Measurements from ENCODE around the gene SH3BGR. TPM values are rescaled to one million over a fixed set of nuclear protein-coding genes. Genes with fewer than 3 reads are reported as not detected.
A peak's percentile ranks its signal among the peaks of the same experiment; 100 is the strongest.

Gene SH3BGR
- total RNA-seq (2013; cell fraction: nucleolus; rRNA removed), result 0.64 and 1.1 TPM in 2 replicates
- total RNA-seq (2014; rRNA removed) (0.45 and 0.54 TPM in 2 replicates), total RNA-seq (2014; rRNA removed; fragmentation: Illumina TruSeq; extraction: Trizol) (0.97 and 1.6 TPM in 2 replicates), total RNA-seq (2021) (0.97 and 1.2 TPM in 2 replicates), polyA plus RNA-seq (2011; rRNA removed) (1.6 and 2.7 TPM in 2 replicates), polyA plus RNA-seq (2014; fragmentation: Illumina TruSeq; extraction: Trizol) (1.7 and 3.0 TPM in 2 replicates), polyA plus RNA-seq (2014; fragmentation: Nextera tagmentation; extraction: Ambion mirVana) (1 to 10 TPM; 1.0 to 1.7 TPM), polyA plus RNA-seq (2014; rRNA removed) (0.32 and 2.3 TPM in 2 replicates), polyA plus RNA-seq (2016; fragmentation: Nextera tagmentation; extraction: Ambion mirVana) (1 to 10 TPM; 3.5 TPM), polyA minus RNA-seq (2011; rRNA and poly(A)+ RNA removed) (0.62 TPM in 1 of 2 replicates, not detected in the other), Bru-seq, nascent RNA (percentile 46 among the genes with signal in this experiment), BruChase-seq, experiment 1, labeled RNA remaining after a 6-hour chase (percentile 40 among the genes with signal in this experiment), BruChase-seq, experiment 2, labeled RNA remaining after a 2-hour chase (percentile 41 among the genes with signal in this experiment)
- polyA plus RNA-seq (2011; ENCODE audit: low read depth), result 0.93 TPM
- 0.12 and 0.27 TPM in 2 replicates for polyA plus RNA-seq (2011; cell fraction: cytosol; rRNA removed)
- polyA plus RNA-seq (2011; cell fraction: nucleus; rRNA removed), result 1.4 TPM in 1 of 2 replicates, not detected in the other
- 1.5 and 1.7 TPM in 2 replicates for polyA plus RNA-seq (2012)
- polyA minus RNA-seq (2011; cell fraction: cytosol; rRNA and poly(A)+ RNA removed), result not detected in 2 replicates
- 0.77 TPM in 1 of 2 replicates, not detected in the other for polyA minus RNA-seq (2011; cell fraction: nucleus; rRNA and poly(A)+ RNA removed)
- long read RNA-seq, experiment 1, partial matches to known transcripts, result 1 of 2 reads
- long read RNA-seq, experiment 1, other reads (novel, unspliced or antisense), result 0 of 2 reads
- long read RNA-seq, experiment 2, partial matches to known transcripts, result 0 of 5 reads
- long read RNA-seq, experiment 2, other reads (novel, unspliced or antisense), result 1 of 5 reads

- no peak within 1 kb of the TSS for H3K4me2 ChIP-seq (ENCODE audit: control insufficient read depth, insufficient read depth)
- RAD21 ChIA-PET (ENCODE audit: unreplicated experiment), result no interaction called here
- BruUV-seq (replicated peaks), result no TSS peak
- no peak within 1 kb of the TSS for H3K27ac ChIP-seq (ENCODE audit: control insufficient read depth, insufficient read depth)
- H3K9ac ChIP-seq (ENCODE audit: control insufficient read depth, insufficient read depth, low read length), result no peak within 1 kb of the TSS
- in situ Hi-C loops (cut with MboI), result no loop called here
- TF ChIP-seq PBX3 (IDR thresholded peaks at IDR 0.05; ENCODE audit: insufficient replicate concordance, low read depth, low read length) (no peak), SMAD1 (IDR thresholded peaks at IDR 0.05; ENCODE audit: low read depth, partially characterized antibody) (no peak), E4F1 (IDR thresholded peaks at IDR 0.05; ENCODE audit: borderline replicate concordance, partially characterized antibody) (no peak), SP1 (IDR thresholded peaks at IDR 0.05; ENCODE audit: low read depth, low read length) (no peak), SMARCA5 (IDR thresholded peaks at IDR 0.05) (no peak), NKRF (conservative IDR thresholded peaks at IDR 0.05) (no peak)
- intact Hi-C loops (cut with micrococcal nuclease; ENCODE audit: unreplicated experiment), result no loop called here
- 70% methylated on average over 15 of the region's 15 CpGs for WGBS (ENCODE audit: insufficient coverage, insufficient replicate concordance, low lambda C conversion rate, missing lambda C conversion rate)
- SMC1A ChIA-PET (ENCODE audit: uncharacterized antibody, unreplicated experiment), result no interaction called here
- CTCF ChIA-PET, result no interaction called here
- ATAC-seq (no peak), FAIRE-seq (no peak), DNase-seq (ENCODE audit: low read depth, low spot score) (no peak)
- no peak within 1 kb of the TSS for H2AFZ ChIP-seq (ENCODE audit: control insufficient read depth, low read depth, low read length)
- no peaks in the 10 kb centered on the region for H4K20me1 ChIP-seq (ENCODE audit: control insufficient read depth, insufficient read depth)
- H3K9me3 ChIP-seq (replicated peaks; ENCODE audit: control insufficient read depth, insufficient read depth, low read length), result no peaks in the 10 kb centered on the region
- H3K4me1 ChIP-seq (ENCODE audit: control insufficient read depth, insufficient read depth, low read length), result no peaks in the 10 kb centered on the region; the same call in 1 of the 2 replicates
- no peak within 1 kb of the TSS for H3K4me3 ChIP-seq
- no peaks in the 10 kb centered on the region for H3K36me3 ChIP-seq (ENCODE audit: control insufficient read depth in 2 of 2, insufficient read depth in 2 of 2, low read length in 1 of 2)
- no peaks in the 10 kb centered on the region for H3K79me2 ChIP-seq (ENCODE audit: control insufficient read depth, insufficient read depth, low read length)
- POLR2A ChIA-PET, result no interaction called here
- H3K27me3 ChIP-seq (replicated peaks in 1 of 2; ENCODE audit: control insufficient read depth in 2 of 2, insufficient read depth in 2 of 2, low read length in 1 of 2), result no peaks in the 10 kb centered on the region; a peak in 1 of 4 replicates
Measured at GRCh38 chr21:39451332-39452206, at the start of gene SH3BGR. Gene SH3BGR (plus strand): TSS chr21:39451970. CDS start chr21:39452097, 127 bp downstream.
